Measurements from ENCODE around the gene HOXD12.
A peak's percentile ranks its signal among the peaks of the same experiment; 100 is the strongest.

HOXD12 gene

DNA sequence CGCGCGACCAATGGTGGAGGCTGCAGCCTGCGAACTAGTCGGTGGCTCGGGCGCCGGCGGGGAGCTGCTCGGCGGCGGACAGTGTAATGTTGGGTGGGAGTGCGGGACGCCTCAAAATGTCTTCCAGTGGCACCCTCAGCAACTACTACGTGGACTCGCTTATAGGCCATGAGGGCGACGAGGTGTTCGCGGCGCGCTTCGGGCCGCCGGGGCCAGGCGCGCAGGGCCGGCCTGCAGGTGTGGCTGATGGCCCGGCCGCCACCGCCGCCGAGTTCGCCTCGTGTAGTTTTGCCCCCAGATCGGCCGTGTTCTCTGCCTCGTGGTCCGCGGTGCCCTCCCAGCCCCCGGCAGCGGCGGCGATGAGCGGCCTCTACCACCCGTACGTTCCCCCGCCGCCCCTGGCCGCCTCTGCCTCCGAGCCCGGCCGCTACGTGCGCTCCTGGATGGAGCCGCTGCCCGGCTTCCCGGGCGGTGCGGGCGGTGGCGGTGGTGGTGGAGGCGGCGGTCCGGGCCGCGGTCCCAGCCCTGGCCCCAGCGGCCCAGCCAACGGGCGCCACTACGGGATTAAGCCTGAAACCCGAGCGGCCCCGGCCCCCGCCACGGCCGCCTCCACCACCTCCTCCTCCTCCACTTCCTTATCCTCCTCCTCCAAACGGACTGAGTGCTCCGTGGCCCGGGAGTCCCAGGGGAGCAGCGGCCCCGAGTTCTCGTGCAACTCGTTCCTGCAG, 23.3 kb downstream of the HOXD12 start, which contains the start of gene HOXD9:
Gene HOXD9 (plus strand): TSS at position 37 of the 728 bp plus-strand sequence. CDS start 50 bp downstream, at position 87.
- DNase-seq, result no peak

DNA sequence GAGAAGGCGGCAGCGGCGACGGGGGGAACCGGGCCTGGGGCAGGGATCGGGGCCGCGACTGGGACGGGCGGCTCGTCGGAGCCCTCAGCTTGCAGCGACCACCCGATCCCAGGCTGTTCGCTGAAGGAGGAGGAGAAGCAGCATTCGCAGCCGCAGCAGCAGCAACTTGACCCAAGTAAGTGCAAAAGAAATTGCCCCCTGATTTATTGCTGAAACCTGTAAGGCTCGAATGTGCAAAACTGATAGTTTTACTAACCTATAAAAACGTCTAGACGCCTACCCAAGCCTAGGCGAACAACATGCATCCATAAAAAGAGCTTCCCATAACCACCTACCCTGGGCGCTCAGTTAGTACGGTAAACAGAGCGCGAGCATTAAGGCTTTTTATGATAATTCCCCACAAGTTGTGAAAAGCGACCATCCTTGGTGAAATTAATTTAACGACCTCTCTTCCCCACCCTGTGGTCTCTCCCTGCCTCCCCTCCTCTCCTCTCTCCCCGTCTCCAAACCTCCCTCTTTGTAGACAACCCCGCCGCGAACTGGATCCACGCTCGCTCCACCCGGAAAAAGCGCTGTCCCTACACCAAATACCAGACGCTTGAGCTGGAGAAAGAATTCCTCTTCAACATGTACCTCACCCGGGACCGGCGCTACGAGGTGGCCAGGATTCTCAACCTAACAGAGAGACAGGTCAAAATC, 24.0 kb downstream of the HOXD12 start:
- DNase-seq, result no peak

DNA sequence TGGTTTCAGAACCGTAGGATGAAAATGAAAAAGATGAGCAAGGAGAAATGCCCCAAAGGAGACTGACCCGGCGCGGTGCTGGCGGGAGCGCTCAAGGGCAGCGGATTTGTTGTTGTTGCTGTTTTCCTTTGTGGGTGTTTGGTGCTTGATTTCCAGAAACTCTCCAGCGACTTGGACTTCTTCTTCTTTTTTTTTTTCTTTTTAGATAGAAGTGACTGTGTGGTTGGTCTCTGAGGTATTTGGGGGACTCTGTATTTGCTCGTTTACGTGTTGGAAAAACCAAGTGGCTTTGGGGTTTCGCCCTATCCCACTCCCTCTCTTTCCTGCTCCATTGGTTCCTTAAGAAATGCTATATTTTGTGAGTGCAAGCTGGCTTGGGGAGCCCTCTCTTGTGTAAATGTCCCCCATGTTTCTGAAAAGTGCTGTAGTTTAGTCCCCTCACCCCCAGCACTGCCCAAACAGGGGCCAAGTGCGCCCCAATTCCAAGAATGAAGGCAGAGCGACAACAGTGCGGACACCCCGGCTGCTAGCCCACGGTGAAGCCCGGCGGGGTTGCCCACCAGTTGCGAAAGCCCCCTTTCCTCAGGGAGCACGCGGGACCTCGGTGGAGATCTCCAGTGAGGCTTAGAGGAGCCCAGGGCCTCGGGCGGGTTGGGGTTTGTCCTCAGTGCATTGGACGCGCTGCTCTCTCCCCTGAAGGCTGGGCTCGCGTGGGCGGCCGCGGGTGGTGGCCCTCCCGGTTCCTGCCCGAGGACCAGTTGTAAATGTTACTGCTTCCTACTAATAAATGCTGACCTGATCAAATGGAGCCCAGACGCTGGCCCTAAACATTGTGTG, 24.7 kb downstream of the HOXD12 start:
- DNase-seq, result no peak

DNA sequence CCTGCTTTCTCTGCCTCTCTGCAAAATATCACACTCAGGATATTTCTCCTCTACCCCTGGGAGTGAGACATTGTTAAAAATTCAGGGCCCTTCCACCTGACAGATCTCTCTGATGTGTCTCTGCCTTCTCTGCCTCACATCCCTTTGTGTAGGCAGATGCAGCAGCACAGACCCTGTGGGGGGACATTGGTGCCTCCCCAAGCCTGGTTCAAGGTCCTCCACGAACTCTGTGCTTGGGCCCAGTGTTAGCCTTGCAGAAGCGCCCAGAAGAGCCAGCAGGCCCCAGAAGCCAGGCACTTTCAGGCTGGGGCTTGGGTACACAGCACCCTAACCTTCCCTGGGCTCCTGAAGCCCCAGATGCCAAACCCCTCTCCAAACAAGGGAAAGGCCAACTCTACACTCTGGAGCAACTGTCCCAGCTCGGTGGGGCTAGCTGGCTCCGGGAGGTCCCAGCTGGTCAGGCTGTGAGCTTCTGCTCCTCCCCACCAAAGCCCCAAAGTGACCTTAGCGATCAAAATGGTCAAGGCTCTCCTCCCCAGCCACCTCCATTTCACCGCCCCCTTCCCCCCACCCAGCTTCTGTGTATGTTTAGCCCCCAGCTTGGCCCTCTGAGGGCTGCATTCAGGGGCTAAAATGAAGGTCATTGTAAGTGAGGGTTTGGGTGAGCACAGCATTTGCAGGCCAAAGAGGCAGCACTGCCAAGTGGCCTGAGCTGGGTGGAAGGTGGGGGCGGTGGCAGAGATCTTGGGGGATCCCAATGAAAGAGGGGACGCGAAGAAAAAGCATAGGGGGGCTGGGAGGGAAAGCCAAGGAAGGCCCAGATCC, 25.6 kb downstream of the HOXD12 start:
- no peak for DNase-seq

DNA sequence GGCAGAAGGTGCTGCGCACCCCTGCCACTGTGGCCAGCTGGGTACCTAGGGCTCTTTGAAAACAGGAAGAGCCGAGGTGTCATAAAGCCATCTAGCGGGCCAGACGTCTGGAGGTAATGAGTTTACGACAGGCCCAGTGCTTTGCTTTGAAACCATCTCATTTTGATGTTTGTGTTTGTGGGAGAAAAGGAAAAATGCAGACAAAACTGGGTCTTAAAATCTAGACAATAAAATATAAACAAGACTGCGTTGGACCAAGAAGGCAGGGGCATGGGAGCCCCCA, 26.1 kb downstream of the HOXD12 start:
- no peak for DNase-seq

DNA sequence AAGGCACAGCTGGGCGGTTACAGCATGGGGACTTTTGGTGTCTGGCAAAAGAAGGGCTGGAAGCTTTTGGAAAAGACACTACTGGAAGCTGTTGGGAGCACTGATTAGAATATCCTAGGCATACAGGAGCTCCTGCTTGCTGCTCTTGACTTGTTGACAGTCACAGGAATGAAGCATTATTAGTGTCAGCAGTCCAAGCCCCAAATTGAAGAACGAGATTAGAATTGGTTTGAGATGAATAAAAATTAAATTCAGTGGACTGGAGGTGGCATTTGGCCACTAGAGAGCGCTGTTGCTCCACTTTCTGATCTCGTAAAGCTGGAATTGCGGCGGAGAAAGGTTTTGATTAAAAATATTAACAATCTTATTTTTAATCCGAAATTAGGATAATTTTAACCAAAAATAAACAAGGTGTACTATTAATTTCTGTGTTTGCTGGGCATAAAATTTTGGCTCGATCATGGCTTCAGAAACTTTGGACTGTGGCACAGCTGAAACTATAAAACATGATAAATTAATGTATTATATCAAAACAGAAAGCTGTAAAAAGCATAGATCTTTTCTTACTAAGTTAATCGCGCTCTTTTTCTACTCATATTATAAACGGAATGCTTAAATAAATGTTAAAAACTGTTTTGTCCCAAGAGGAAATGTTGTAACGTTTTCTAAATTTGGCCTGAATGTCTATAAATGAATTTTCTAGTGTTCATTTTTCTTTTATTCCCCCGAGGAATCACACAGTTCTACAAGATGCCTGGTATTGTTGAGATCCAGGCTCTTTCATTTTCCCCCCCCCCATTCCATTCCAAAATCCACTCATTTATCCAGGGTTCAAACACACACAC, 27.6 kb downstream of the HOXD12 start:
- DNase-seq, result peak; percentile 78 to 79

DNA sequence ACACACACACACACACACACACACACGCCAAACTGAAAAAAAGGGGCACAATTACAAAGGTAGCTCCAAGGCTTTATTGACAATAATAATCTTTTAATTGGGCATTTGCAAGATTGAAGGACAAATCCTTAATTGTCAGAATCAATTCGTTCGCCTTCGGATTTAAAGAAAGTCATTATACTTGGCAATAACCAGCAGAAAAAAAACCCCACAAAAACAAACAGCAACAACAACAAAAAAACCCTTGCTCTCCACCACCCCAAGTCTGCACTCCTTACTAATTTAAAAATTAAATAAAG, 28.1 kb downstream of the HOXD12 start:
- no peak for DNase-seq

DNA sequence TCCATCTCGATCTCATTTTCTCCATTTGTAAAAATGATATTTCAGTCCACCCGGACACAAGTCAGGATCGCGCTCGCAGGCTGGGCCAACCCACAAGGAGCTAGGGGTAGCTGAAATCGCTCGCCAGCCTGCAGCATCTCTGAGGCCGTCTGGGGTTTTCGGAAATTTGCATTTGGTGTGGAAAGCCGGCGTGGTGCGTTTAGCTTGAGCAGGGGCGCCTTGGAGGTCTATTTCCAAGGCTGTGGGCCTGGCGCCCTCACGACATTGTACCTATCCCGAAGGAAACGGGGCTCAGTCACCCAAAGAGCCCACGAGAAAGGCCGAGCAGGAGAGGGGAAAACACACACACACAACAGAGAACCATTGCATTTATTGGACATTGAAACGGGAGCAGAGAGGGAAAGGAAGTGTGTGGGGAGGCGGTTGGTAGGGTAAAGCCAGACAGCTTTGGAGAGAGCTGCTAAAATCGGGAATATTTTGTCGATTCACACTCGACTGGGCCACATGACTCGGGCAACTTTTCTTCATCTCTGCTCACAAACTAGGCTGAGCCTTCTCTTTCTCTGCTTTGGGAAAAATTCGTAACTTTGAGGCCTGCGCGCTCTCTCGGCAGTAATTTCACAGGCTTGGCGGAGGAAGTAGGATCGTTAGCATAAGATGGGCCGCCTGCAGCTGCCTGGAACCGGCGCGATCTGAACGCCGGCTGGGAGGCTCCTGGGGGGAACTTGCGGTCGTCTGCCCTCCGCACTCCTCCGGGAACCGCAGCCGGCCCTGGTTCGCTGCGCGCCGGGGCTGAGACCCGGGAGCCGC, 28.8 kb downstream of the HOXD12 start:
- peak; percentile 61 to 72 for DNase-seq

DNA sequence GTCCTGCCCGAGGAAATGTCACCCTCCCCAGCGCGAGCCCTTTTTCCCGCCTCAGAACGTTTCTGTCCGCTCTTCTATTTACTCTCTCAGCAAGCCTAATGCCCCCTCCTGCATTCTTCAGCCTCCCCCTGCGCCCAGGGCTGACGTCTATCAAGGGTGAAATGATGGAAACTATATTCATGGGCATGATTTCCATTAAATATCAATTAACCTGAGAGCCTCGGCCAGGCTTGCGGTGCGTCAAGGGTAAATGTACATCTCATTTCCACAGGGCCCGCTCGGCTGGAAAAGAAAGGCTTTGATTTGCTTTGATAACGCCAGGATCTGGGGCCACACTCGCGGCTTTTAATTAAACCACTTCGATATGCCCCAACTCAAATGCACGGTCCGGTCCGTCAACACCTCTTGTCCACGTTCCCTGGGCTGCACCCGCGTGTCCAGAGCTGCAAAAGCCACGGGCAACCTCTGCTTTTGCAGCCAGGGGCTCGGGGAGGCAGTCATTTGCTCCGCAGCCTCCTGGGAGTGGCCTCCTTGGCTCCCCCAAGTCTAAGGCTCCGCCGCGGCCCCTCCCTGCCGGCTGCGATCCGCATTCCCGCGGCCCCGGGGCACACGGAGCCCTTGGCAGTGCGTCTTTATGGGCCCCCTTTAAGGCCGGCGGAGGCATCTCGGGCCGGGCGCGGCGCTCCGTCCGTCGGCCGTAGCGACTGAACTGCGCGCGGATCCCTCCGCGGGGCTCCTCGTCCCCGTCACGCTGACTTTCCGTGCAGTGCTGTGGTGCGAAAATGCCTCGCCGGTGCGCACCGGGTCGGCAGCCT, 29.6 kb downstream of the HOXD12 start, which contains the start of gene HOXD8:
Gene HOXD8 (plus strand): TSS at position 724 of the 815 bp plus-strand sequence. CDS start 662 bp downstream, outside the sequence.
- DNase-seq, result peak; percentile 61 to 72

DNA sequence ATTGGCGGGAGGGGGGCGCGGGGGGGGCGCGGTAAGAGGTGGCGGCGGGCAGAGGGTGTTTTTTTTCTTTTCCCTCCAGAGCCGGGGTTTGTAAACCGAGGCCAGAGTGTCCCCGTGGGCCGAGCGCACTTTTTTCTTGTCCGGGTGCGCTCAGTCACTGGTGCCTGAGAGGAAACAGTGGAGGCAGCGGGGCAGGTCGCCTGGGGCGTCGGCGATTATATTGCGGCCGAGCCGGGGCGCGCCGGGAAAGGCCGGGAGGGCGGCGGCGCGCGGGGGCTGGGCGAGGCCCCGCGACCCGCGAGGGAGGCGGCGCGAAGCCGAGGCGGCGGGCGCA, 30.2 kb downstream of the HOXD12 start:
- DNase-seq, result no peak

DNA sequence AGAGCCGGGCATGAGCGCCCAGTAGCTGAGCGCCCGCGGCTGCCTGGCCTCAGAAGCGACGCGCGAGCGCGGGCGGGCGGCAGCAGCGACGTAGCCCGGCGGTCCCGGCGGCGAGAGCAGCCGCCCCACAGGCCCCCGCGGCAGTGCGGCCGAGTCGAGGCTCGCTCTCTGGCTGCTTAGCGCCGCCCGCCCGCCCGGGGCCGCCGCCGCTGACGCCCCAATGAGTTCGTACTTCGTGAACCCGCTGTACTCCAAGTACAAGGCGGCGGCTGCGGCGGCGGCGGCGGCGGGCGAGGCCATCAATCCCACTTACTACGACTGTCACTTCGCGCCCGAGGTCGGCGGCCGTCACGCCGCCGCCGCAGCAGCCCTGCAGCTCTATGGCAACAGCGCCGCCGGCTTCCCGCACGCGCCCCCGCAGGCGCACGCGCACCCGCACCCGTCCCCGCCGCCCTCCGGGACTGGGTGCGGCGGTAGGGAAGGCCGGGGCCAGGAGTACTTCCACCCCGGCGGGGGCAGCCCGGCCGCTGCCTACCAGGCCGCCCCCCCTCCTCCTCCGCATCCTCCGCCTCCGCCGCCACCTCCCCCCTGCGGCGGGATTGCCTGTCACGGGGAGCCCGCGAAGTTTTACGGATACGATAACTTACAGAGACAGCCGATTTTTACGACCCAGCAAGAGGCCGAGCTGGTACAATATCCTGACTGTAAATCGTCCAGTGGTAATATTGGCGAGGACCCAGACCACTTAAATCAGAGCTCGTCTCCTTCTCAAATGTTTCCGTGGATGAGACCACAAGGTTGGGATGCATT, 30.8 kb downstream of the HOXD12 start:
- peak in 1 of 2 experiments; percentile 38 for DNase-seq

DNA sequence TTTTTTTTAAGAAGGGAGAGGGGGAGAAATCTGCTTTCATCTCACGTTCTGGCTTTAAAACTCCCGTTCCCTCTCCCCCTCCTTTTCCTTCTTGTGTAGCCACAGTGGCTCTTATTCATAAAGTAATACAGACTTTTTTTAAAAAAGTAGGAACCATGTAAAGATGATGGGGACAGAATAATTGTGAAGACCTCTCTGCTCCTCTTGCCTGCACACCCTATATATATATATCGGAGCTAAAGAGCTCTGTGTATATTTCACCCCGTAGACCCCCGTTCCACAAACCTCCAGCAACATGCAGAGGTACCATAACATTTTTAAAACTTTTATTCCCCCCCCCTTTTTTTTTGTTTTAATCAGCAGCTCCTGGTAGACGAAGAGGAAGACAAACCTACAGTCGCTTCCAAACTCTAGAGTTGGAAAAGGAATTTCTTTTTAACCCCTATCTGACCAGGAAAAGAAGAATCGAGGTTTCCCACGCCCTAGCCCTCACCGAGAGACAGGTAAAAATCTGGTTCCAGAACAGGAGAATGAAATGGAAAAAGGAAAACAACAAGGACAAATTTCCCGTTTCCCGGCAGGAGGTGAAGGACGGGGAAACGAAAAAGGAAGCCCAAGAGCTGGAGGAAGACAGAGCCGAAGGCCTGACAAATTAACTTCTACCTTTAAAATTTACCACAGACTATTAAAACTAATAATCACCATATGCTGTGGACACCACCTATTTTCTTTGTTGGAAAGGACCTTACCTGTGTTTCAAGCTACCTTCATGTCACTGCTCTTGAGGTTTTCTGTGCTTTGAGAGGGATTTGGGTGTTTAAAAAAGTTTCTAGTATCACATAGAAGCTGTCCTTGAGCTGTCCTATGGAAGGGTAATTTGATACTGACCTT, 31.6 kb downstream of the HOXD12 start:
- DNase-seq, result peak in 1 of 2 experiments; percentile 27

DNA sequence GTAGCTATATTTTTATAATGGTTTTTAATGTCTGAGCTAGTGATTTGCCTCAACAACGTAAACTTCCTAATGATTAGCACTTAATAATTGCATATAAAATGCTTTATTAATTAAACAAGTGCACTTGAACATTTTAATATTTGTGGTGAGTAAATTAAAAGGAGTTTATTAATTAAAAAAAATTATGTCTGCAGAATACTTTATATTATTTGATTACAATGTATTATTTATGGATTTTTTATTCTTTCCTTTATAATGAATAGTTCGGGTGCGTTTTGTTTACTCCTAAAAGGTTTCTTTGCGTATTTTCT, 32.2 kb downstream of the HOXD12 start:
- DNase-seq, result no peak

DNA sequence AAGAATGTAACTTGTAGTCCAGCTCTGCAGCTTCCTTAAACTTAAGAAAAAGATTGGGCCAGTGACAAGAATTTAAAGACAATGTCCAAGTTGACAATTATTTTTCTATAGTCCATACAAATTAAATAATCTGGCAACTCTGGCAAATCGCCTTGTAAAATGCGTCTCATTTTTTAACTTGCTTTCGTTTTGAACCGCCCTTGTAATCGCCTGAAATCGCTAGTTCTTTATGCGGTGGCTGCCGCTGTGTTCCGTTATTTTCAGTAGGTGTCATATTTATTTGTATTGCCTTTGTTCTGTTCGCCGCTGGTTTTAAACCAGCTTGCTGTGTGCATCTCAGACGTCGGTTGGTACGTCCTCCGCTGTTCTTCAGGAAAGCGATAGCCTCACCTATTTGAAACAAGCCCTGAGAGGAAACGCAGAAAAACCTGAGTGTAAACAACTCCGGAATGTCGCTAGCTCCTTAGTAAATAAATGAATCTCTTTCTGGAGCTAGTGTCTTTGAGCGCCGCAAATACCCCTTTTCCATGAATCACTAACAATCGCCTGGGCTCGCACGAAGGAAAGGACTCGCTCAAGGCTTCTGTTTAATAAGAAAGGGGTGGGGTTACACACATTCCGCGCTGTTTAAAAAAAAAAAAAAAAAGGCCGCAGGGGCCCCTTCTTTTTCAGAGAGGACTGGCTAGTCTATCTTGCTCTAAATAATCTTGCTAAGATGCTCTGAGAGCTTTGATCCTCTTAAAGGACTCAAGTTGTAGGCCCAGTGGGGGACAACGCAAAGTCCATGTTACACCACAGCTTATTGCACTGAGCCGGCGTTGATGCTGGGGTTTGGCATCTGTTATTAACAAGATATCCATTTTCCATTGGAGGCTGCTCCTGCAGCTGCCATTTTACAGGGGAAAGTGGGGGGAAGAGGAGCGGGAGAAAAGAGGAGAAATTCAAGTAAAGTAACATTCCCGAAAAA, 32.9 kb downstream of the HOXD12 start:
- DNase-seq, result no peak

DNA sequence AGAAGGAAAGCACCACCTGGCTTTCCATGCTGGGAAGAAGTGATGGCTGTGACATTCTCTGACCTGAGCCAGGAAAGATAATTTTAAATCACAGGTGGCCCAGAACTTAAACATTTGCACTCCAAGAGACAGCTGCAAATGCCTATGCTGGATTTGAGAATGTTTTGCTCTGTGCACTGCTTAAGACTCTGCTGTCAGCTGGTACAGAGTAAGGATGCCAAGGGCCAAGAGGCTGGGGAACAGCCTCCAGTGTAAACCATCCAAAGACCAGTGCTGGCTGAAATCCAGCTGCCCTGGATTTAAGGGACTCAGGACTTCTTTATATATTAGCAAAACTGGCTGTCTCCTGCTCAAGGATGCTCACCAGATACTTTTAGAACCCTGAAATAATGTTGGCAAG, 33.8 kb downstream of the HOXD12 start:
- DNase-seq, result no peak

DNA sequence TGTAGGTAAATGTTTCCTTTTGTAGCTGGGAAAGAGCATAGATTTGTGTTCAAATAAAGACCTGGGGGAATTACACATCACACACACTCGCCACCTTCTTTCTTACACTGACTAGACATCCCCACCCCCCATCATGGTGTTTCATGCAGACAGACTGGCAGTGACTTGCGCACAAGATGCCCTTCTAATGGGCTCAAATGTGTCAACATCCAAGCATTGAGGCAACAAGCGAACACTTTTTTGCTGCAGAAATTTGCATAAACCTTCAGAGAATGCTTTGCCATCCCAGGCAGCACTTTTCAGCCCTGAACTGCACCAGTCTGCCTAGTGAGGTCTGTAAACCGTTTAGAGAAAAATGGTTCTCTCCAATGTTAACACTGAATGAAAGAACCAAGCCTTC, 34.4 kb downstream of the HOXD12 start:
- no peak for DNase-seq

DNA sequence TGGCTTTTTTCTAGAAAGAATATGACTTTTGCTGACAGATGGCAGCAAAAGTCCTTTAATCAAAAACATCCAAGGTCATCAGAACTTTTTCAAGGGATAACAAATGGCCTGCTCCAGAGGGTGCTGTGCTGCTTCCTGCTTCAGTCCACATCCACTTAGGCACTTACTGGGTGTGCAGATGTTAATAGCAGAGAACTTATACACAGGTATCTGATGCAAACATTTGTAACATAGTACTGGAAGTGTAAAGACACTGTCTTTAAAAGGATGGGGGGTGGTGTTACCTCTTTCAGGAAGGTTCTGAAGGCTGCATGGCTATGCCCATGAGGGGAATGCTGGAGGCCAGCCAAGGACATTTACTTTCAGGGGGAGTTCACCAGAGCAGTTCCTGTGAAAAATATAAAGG, 35.4 kb downstream of the HOXD12 start:
- no peak for DNase-seq

Data from Kasumi-1 (cell line).